HEK293 (cell line): ENCODE data around the gene UBQLN1.

ENCODE experiments used
- CTCF ChIA-PET: fragments of 350-600 bp; formaldehyde crosslinking; extraction: SDS; loops from one replicate; lab custom pipeline; 2021; ENCODE audit warnings: antibody characterized with exemption; lab: Yijun Ruan, JAX
- POLR2A ChIA-PET: fragments of 300-600 bp; formaldehyde crosslinking; extraction: SDS; loops from one replicate; lab custom pipeline; 2020; ENCODE audit warnings: antibody characterized with exemption, inconsistent platforms; lab: Yijun Ruan, JAX
- H3K27ac ChIP-seq: fragments of 200-500 bp; sonication (Bioruptor generic); 2 replicates; pipeline ENCODE4 v1.5.1; 2014; ENCODE audit warnings: low read depth, low read length, control low read depth, inconsistent platforms; ENCODE audit errors: extremely low read depth
- H3K36me3 ChIP-seq, 2 experiments: fragments of 200-500 bp in 1 of 2; sonication (Bioruptor generic) in 1 of 2; 1 replicate in 1 of 2; 2 replicates in 1 of 2; pipeline ENCODE4 v1.5.1; 2014 to 2017; ENCODE audit warnings: inconsistent platforms in 2 of 2, low read length in 2 of 2; ENCODE audit not compliant: control insufficient read depth in 2 of 2, insufficient read depth in 1 of 2
- H3K4me1 ChIP-seq: fragments of 200-500 bp; sonication (Bioruptor generic); 2 replicates; pipeline ENCODE4 v1.5.1; 2014; ENCODE audit warnings: mild to moderate bottlenecking, low read length, inconsistent platforms; ENCODE audit not compliant: control insufficient read depth, insufficient read depth
- H3K4me3 ChIP-seq: 2 replicates; pipeline ENCODE4 v1.5.1; 2011; ENCODE audit warnings: low read depth, mild to moderate bottlenecking, control low read depth, low read length, moderate library complexity
- H3K9me3 ChIP-seq: fragments of 200-500 bp; sonication (Bioruptor generic); 2 replicates; pipeline ENCODE4 v1.5.1; 2014; ENCODE audit warnings: low read depth, low read length, inconsistent platforms; ENCODE audit not compliant: control insufficient read depth, insufficient read depth
- KLF10 ChIP-seq: fragments of 450-650 bp; IDR thresholded peaks from 2 replicates; pipeline ENCODE4 v1.5.1; 2018; ENCODE audit warnings: missing biosample characterization, mild to moderate bottlenecking, missing genetic modification characterization
- KLF7 ChIP-seq: fragments of 450-650 bp; formaldehyde crosslinking; IDR thresholded peaks from 2 replicates; pipeline ENCODE4 v1.5.1; 2016; ENCODE audit warnings: missing biosample characterization, missing genetic modification characterization, borderline replicate concordance
- KLF8 ChIP-seq: fragments of 450-650 bp; formaldehyde crosslinking; IDR thresholded peaks from 2 replicates; pipeline ENCODE4 v1.5.1; 2016; ENCODE audit warnings: missing biosample characterization, missing genetic modification characterization
- SALL2 ChIP-seq: fragments of 450-650 bp; formaldehyde crosslinking; IDR thresholded peaks from 2 replicates; pipeline ENCODE4 v1.5.0; 2017; ENCODE audit warnings: missing biosample characterization, mild to moderate bottlenecking, missing genetic modification characterization, borderline replicate concordance
- SCRT2 ChIP-seq: fragments of 450-650 bp; formaldehyde crosslinking; IDR thresholded peaks from 2 replicates; pipeline ENCODE4 v1.5.1; 2016; ENCODE audit warnings: missing biosample characterization, missing genetic modification characterization
- SP3 ChIP-seq: fragments of 450-650 bp; formaldehyde crosslinking; IDR thresholded peaks from 2 replicates; pipeline ENCODE4 v1.5.1; 2016; ENCODE audit warnings: missing biosample characterization, missing genetic modification characterization
- TRIM28 ChIP-seq: IDR thresholded peaks from 2 replicates; pipeline ENCODE4 v1.6.1; 2011; ENCODE audit warnings: low read length, control low read depth, borderline replicate concordance
- ZBTB11 ChIP-seq: fragments of 450-650 bp; formaldehyde crosslinking; conservative IDR thresholded peaks from 2 replicates; pipeline ENCODE4 v1.5.1; 2016; ENCODE audit warnings: low read depth, missing biosample characterization, missing genetic modification characterization
- ZBTB48 ChIP-seq: fragments of 450-650 bp; formaldehyde crosslinking; IDR thresholded peaks from 2 replicates; pipeline ENCODE4 v1.5.1; 2016; ENCODE audit warnings: missing biosample characterization, missing genetic modification characterization
- ZBTB8A ChIP-seq: fragments of 450-650 bp; formaldehyde crosslinking; IDR thresholded peaks from 2 replicates; pipeline ENCODE4 v1.5.1; 2016; ENCODE audit warnings: missing biosample characterization, missing genetic modification characterization
- ZFP3 ChIP-seq: fragments of 450-650 bp; formaldehyde crosslinking; IDR thresholded peaks from 2 replicates; pipeline ENCODE4 v1.5.1; 2016; ENCODE audit warnings: low read depth, missing biosample characterization, missing genetic modification characterization
- ZNF239 ChIP-seq: fragments of 450-650 bp; formaldehyde crosslinking; IDR thresholded peaks from 2 replicates; pipeline ENCODE4 v1.5.1; 2016; ENCODE audit warnings: missing biosample characterization, missing genetic modification characterization
- ZNF335 ChIP-seq: fragments of 450-650 bp; formaldehyde crosslinking; conservative IDR thresholded peaks from 2 replicates; pipeline ENCODE4 v1.5.1; 2016; ENCODE audit warnings: missing biosample characterization, missing genetic modification characterization
- ZNF366 ChIP-seq: fragments of 450-650 bp; formaldehyde crosslinking; conservative IDR thresholded peaks from 2 replicates; pipeline ENCODE4 v1.5.1; 2016; ENCODE audit warnings: missing biosample characterization, missing genetic modification characterization
- ZNF473 ChIP-seq: fragments of 450-650 bp; formaldehyde crosslinking; IDR thresholded peaks from 2 replicates; pipeline ENCODE4 v1.5.1; 2017; ENCODE audit warnings: missing biosample characterization, missing genetic modification characterization
- ZNF530 ChIP-seq: fragments of 450-650 bp; formaldehyde crosslinking; IDR thresholded peaks from 2 replicates; pipeline ENCODE4 v1.5.1; 2016; ENCODE audit warnings: low read depth, missing biosample characterization, missing genetic modification characterization
- ZNF558 ChIP-seq: fragments of 450-650 bp; formaldehyde crosslinking; IDR thresholded peaks from 2 replicates; pipeline ENCODE4 v1.5.1; 2016; ENCODE audit warnings: missing biosample characterization, missing genetic modification characterization
- ZNF561 ChIP-seq: fragments of 450-650 bp; IDR thresholded peaks from 2 replicates; pipeline ENCODE4 v1.5.1; 2018; ENCODE audit warnings: missing biosample characterization, missing genetic modification characterization, borderline replicate concordance
- ZNF610 ChIP-seq: fragments of 450-650 bp; formaldehyde crosslinking; IDR thresholded peaks from 2 replicates; pipeline ENCODE4 v1.5.1; 2016; ENCODE audit warnings: missing biosample characterization, missing genetic modification characterization, borderline replicate concordance
- ZNF704 ChIP-seq: fragments of 450-650 bp; formaldehyde crosslinking; IDR thresholded peaks from 2 replicates; pipeline ENCODE4 v1.5.1; 2016; ENCODE audit warnings: missing biosample characterization, missing genetic modification characterization
- ZSCAN16 ChIP-seq: fragments of 450-650 bp; formaldehyde crosslinking; IDR thresholded peaks from 2 replicates; pipeline ENCODE4 v1.5.1; 2016; ENCODE audit warnings: missing biosample characterization, missing genetic modification characterization
- TF ChIP-seq, protein P1 (sequence below): fragments of 450-650 bp; formaldehyde crosslinking; IDR thresholded peaks from 2 replicates; pipeline ENCODE4 v1.5.1; 2016; ENCODE audit warnings: missing biosample characterization, missing genetic modification characterization
- TF ChIP-seq, protein P2 (sequence below): fragments of 450-650 bp; formaldehyde crosslinking; IDR thresholded peaks from 2 replicates; pipeline ENCODE4 v1.5.1; 2016; ENCODE audit warnings: missing biosample characterization, missing genetic modification characterization

UBQLN1 gene

DNA sequence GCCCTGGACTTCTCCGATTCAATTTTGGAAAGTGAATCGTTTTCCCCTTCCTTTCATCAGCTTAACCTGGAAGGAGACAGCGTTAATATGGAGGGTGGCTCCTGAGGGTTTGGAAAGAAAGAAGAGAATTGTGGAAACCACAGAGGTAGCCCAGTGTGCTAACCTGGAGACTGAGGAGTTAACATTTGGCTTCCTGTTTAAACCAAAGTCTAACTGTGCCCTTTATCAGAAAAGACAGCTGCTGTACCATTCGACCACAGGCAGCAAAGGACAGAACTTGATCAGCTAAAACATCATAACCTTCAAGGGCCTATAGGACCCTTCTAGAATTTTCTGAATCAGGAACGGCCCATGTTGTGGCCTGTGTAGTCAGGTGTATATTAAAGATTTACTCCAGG is 84.1 kb downstream of the UBQLN1 start:
- Histone ChIP-seq H3K36me3 (peaks cover 0 to 10% of the 10 kb centered on the region in 2 experiments; a peak in 1 of 3 replicates), H3K9me3 (no peaks in the 10 kb centered on the region), H3K4me1 (no peaks in the 10 kb centered on the region; the same call in 1 of the 2 replicates), H3K4me3 (peak overlapping the region; percentile 73), H3K27ac (peak overlapping the region; percentile 76)
- TF ChIP-seq ZFP3 (tag by site-specific recombination) (no peak), TRIM28 (no peak), ZNF610 (tag by site-specific recombination) (no peak), SALL2 (tag by site-specific recombination) (no peak), ZNF558 (tag by site-specific recombination) (no peak), ZNF335 (tag by site-specific recombination) (peak; percentile 52)
- ChIA-PET POLR2A (interaction anchor here (0.6 to 2.0 kb wide), 2 partner anchors 8 to 84 kb away, joined by 3 to 9 read pairs; partner anchors contain the start of gene UBQLN1), CTCF (interaction anchor here (0.7 to 1.2 kb wide), 3 partner anchors 20 to 25 kb away, joined by 3 to 5 read pairs (median 3); no protein-coding TSS in a partner anchor)

DNA sequence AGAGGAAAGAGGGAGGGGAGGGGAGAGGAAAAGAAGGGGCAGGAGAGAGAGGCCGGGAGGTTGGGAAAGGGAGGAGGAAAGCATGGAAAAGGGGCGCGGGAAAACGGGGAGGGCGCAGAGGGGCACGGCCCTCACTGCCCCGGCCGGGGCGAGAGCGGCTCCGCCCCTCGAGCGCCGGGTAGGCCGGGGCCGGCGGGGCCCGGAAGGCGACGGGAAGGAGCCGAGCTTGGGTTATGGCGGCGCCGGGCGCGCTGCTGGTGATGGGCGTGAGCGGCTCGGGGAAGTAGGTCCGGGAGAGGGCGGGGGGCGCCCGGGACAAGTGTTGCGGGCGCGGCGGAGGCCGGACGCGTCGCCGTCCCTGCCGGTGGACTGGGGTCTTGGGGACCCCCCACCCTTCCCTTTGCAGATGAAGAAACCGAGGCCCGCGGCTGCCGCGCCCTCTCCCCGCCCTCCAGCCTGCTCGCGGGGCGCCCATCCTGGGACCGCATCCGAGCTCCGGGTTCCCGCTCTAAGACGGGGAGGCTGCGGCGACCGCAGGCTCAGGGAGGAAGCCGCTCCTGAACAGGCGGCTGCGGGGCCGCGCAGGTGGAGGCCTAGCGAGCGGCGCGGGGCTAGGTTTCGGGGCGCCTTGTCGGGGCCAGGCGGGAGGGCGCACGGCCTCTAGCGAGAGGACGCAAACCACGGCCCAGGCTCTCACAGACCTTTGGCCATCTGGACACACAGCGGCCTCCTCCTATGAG is 84.6 kb downstream of the UBQLN1 start, which contains the start of gene IDNK:
TSS of gene IDNK (plus strand) at position 205 of the 740 bp plus-strand sequence. CDS start at position 234, 29 bp downstream.
- Histone ChIP-seq H3K4me1 (no peaks in the 10 kb centered on the region; the same call in 1 of the 2 replicates), H3K27ac (peak within 1 kb of the TSS; percentile 76), H3K4me3 (peak within 1 kb of the TSS; percentile 73), H3K9me3 (no peaks in the 10 kb centered on the region), H3K36me3 (peaks cover 0 to 10% of the 10 kb centered on the region in 2 experiments; a peak in 1 of 3 replicates)
- CTCF ChIA-PET = interaction anchor here (0.6 to 0.7 kb wide), 2 partner anchors 20 to 29 kb away, joined by 3 to 4 read pairs; no protein-coding TSS in a partner anchor
- POLR2A ChIA-PET = interaction anchor here (0.6 to 2.0 kb wide), 2 partner anchors 9 to 84 kb away, joined by 3 to 9 read pairs; partner anchors contain the start of gene UBQLN1
- TF ChIP-seq ZNF561 (tag by site-specific recombination) (peak; percentile 39; the same call in 1 of the 2 replicates), ZNF704 (no peak), SCRT2 (tag by site-specific recombination) (no peak), ZSCAN16 (tag by site-specific recombination) (no peak), ZNF530 (tag by site-specific recombination) (no peak), ZBTB11 (tag by site-specific recombination) (peak; percentile 69), ZBTB8A (peak; percentile 97), ZBTB48 (tag by site-specific recombination) (0 out of 2 replicates have a peak, but pooled peaks have one; percentile 26), ZNF473 (no peak), ZNF366 (tag by site-specific recombination) (peak; percentile 94), ZNF239 (no peak), KLF7 (tag by site-specific recombination) (0 out of 2 replicates have a peak, but pooled peaks have one; percentile 24), SP3 (tag by site-specific recombination) (peak; percentile 86), KLF8 (peak; percentile 46; the same call in 1 of the 2 replicates), KLF10 (tag by site-specific recombination) (peak; percentile 61)
- TF ChIP-seq, protein P1, sequence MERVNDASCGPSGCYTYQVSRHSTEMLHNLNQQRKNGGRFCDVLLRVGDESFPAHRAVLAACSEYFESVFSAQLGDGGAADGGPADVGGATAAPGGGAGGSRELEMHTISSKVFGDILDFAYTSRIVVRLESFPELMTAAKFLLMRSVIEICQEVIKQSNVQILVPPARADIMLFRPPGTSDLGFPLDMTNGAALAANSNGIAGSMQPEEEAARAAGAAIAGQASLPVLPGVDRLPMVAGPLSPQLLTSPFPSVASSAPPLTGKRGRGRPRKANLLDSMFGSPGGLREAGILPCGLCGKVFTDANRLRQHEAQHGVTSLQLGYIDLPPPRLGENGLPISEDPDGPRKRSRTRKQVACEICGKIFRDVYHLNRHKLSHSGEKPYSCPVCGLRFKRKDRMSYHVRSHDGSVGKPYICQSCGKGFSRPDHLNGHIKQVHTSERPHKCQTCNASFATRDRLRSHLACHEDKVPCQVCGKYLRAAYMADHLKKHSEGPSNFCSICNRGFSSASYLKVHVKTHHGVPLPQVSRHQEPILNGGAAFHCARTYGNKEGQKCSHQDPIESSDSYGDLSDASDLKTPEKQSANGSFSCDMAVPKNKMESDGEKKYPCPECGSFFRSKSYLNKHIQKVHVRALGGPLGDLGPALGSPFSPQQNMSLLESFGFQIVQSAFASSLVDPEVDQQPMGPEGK (tag by site-specific recombination) = peak; percentile 92
- TF ChIP-seq, protein P2, sequence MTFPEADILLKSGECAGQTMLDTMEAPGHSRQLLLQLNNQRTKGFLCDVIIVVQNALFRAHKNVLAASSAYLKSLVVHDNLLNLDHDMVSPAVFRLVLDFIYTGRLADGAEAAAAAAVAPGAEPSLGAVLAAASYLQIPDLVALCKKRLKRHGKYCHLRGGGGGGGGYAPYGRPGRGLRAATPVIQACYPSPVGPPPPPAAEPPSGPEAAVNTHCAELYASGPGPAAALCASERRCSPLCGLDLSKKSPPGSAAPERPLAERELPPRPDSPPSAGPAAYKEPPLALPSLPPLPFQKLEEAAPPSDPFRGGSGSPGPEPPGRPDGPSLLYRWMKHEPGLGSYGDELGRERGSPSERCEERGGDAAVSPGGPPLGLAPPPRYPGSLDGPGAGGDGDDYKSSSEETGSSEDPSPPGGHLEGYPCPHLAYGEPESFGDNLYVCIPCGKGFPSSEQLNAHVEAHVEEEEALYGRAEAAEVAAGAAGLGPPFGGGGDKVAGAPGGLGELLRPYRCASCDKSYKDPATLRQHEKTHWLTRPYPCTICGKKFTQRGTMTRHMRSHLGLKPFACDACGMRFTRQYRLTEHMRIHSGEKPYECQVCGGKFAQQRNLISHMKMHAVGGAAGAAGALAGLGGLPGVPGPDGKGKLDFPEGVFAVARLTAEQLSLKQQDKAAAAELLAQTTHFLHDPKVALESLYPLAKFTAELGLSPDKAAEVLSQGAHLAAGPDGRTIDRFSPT = peak; percentile 83
